HepG2 (cell line): Measurements from ENCODE around the gene HBM. TPM values are rescaled to one million over a fixed set of nuclear protein-coding genes. Genes with fewer than 3 reads are reported as not detected.

ENCODE experiments used
- ELF1 ChIP-seq: sonication (generic); formaldehyde crosslinking; IDR thresholded peaks from 2 replicates; pipeline ENCODE4 v1.4.0; 2020; ENCODE audit warnings: missing genetic modification reagents
- polyA plus RNA-seq, 8 experiments: library from polyadenylated mRNA; depleted of rRNA in 3 of 8; stranded (reverse) in 7 of 8; unstranded in 1 of 8; fragments of >200 nt; fragmentation: Illumina TruSeq in 4 of 8; extraction: Trizol in 4 of 8; gene quantifications; 2 replicates each; pipeline versions ENCODE4 v1.2.1 to v1.2.3, GENCODE V29; 2011 to 2016; ENCODE audit warnings: low read depth in 4 of 8, missing spikeins in 1 of 8, mixed read lengths in 1 of 8; ENCODE audit not compliant: insufficient read depth in 1 of 8
- total RNA-seq, 5 experiments: library from RNA; depleted of rRNA; stranded (reverse); fragments of >200 nt; fragmentation: Illumina TruSeq; extraction: Trizol; gene quantifications; 2 replicates each; pipeline ENCODE4 v1.2.3, GENCODE V29; 2016; ENCODE audit warnings: low read depth in 1 of 5
- TF ChIP-seq, protein P1 (sequence below): sonication (generic); formaldehyde crosslinking; conservative IDR thresholded peaks from 2 replicates; pipeline ENCODE4 v1.4.0; 2020; ENCODE audit warnings: missing genetic modification reagents
- TF ChIP-seq, protein P2 (sequence below): sonication (generic); formaldehyde crosslinking; IDR thresholded peaks from 2 replicates; pipeline ENCODE4 v1.5.1; 2020; ENCODE audit warnings: missing genetic modification reagents, mild to moderate bottlenecking, borderline replicate concordance
- TF ChIP-seq, protein P3 (sequence below), 2 experiments: sonication (generic) in 1 of 2; formaldehyde crosslinking in 1 of 2; IDR thresholded peaks; 2 replicates each; pipeline versions ENCODE4 v1.4.0 to v1.6.1; 2016 to 2020; ENCODE audit warnings: borderline replicate concordance in 1 of 2, low read depth in 1 of 2, mild to moderate bottlenecking in 1 of 2, missing genetic modification reagents in 1 of 2

HBM gene
- total and polyA plus RNA-seq, 2 of the 13 experiments (the other 11 are each of a cell fraction or from before 2014, with no cell fraction given) = not detected

DNA sequence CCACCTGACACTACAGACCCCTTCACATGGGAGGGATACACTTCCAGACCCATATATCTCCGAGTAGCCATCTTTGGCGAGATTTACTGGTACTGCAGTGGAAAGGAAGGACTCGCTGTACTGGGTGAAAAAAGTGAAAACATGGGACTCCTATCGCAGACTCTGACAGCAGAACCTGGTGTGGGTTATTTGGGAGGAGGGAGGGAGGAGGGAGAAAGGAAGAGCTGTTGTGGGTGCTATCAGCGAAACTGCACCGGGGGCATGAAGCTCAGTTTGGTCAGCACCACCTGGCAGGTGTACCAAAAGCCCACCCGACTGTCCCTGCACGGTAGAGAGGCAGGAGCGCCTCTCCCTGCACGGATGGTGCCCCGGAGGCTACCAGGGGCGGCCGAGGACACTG is 19.4 kb downstream of the HBM start (continued):
- TF ChIP-seq, protein P1, sequence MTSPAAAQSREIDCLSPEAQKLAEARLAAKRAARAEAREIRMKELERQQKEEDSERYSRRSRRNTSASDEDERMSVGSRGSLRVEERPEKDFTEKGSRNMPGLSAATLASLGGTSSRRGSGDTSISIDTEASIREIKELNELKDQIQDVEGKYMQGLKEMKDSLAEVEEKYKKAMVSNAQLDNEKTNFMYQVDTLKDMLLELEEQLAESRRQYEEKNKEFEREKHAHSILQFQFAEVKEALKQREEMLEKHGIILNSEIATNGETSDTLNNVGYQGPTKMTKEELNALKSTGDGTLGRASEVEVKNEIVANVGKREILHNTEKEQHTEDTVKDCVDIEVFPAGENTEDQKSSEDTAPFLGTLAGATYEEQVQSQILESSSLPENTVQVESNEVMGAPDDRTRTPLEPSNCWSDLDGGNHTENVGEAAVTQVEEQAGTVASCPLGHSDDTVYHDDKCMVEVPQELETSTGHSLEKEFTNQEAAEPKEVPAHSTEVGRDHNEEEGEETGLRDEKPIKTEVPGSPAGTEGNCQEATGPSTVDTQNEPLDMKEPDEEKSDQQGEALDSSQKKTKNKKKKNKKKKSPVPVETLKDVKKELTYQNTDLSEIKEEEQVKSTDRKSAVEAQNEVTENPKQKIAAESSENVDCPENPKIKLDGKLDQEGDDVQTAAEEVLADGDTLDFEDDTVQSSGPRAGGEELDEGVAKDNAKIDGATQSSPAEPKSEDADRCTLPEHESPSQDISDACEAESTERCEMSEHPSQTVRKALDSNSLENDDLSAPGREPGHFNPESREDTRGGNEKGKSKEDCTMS (CRISPR knock-in tag) = no peak
- TF ChIP-seq, protein P2, sequence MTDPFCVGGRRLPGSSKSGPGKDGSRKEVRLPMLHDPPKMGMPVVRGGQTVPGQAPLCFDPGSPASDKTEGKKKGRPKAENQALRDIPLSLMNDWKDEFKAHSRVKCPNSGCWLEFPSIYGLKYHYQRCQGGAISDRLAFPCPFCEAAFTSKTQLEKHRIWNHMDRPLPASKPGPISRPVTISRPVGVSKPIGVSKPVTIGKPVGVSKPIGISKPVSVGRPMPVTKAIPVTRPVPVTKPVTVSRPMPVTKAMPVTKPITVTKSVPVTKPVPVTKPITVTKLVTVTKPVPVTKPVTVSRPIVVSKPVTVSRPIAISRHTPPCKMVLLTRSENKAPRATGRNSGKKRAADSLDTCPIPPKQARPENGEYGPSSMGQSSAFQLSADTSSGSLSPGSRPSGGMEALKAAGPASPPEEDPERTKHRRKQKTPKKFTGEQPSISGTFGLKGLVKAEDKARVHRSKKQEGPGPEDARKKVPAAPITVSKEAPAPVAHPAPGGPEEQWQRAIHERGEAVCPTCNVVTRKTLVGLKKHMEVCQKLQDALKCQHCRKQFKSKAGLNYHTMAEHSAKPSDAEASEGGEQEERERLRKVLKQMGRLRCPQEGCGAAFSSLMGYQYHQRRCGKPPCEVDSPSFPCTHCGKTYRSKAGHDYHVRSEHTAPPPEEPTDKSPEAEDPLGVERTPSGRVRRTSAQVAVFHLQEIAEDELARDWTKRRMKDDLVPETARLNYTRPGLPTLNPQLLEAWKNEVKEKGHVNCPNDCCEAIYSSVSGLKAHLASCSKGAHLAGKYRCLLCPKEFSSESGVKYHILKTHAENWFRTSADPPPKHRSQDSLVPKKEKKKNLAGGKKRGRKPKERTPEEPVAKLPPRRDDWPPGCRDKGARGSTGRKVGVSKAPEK (CRISPR knock-in tag) = no peak
- TF ChIP-seq, protein P3, sequence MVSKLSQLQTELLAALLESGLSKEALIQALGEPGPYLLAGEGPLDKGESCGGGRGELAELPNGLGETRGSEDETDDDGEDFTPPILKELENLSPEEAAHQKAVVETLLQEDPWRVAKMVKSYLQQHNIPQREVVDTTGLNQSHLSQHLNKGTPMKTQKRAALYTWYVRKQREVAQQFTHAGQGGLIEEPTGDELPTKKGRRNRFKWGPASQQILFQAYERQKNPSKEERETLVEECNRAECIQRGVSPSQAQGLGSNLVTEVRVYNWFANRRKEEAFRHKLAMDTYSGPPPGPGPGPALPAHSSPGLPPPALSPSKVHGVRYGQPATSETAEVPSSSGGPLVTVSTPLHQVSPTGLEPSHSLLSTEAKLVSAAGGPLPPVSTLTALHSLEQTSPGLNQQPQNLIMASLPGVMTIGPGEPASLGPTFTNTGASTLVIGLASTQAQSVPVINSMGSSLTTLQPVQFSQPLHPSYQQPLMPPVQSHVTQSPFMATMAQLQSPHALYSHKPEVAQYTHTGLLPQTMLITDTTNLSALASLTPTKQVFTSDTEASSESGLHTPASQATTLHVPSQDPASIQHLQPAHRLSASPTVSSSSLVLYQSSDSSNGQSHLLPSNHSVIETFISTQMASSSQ (IDR thresholded peaks at IDR 0.05; ENCODE audit: low read depth) = no peak
- TF ChIP-seq, protein P3 (CRISPR knock-in tag; IDR thresholded peaks at IDR 0.05; ENCODE audit: borderline replicate concordance) = no peak
- TF ChIP-seq ELF1 (CRISPR knock-in tag) = no peak
- TF ChIP-seq, all 625 proteins: peak for 0
